ENCODE results near the gene EPB41L2. TPM values are rescaled to one million over a fixed set of nuclear protein-coding genes. Genes with fewer than 3 reads are reported as not detected.

Gene EPB41L2
- total and polyA plus RNA-seq, 2 experiments from 2014 or later: 27.4 to 35.8 TPM

GRCh38 chr6:131024565-131024964 lies 38.5 kb downstream of the EPB41L2 start:
- Histone ChIP-seq H2AFZ (no peak overlapping the region), H3K36me3 (replicated peaks; ENCODE audit: insufficient read depth, low read depth) (no peaks in the 10 kb centered on the region), H3K4me1 (ENCODE audit: insufficient read depth) (peaks cover 4% of the 10 kb centered on the region), H3K4me3 (no peak overlapping the region), H3K27me3 (no peaks in the 10 kb centered on the region), H3K4me2 (no peak overlapping the region), H3K79me2 (peaks cover 84% of the 10 kb centered on the region), H4K20me1 (ENCODE audit: insufficient read depth, poor library complexity, severe bottlenecking) (no peaks in the 10 kb centered on the region), H3K27ac (no peak overlapping the region), H3K9me2 (replicated peaks; ENCODE audit: insufficient read depth) (no peaks in the 10 kb centered on the region), H3K9me3 (ENCODE audit: low read depth) (no peaks in the 10 kb centered on the region)
- no peak for DNase-seq (ENCODE audit: low spot score)
- WGBS (ENCODE audit: low lambda C conversion rate, missing lambda C conversion rate): 93% methylated on average over 6 of the region's 6 CpGs
- TF ChIP-seq EZH2 (IDR thresholded peaks at IDR 0.05; ENCODE audit: borderline replicate concordance): no peak
- TF ChIP-seq EZH2phosphoT487 (IDR thresholded peaks at IDR 0.05; ENCODE audit: low read depth, severe bottlenecking, unreplicated experiment): no peak
- TF ChIP-seq CTCF (IDR thresholded peaks at IDR 0.05; ENCODE audit: poor library complexity): no peak

- Histone ChIP-seq H4K20me1 (ENCODE audit: insufficient read depth, poor library complexity, severe bottlenecking) (no peaks in the 10 kb centered on the region), H2AFZ (no peak overlapping the region), H3K36me3 (replicated peaks; ENCODE audit: insufficient read depth, low read depth) (no peaks in the 10 kb centered on the region), H3K9me3 (ENCODE audit: low read depth) (no peaks in the 10 kb centered on the region), H3K79me2 (peaks cover 81% of the 10 kb centered on the region), H3K4me1 (ENCODE audit: insufficient read depth) (no peaks in the 10 kb centered on the region), H3K4me2 (no peak overlapping the region), H3K27ac (no peak overlapping the region), H3K4me3 (no peak overlapping the region), H3K27me3 (no peaks in the 10 kb centered on the region), H3K9me2 (replicated peaks; ENCODE audit: insufficient read depth) (no peaks in the 10 kb centered on the region)
- 78% methylated on average over 3 of the region's 3 CpGs for WGBS (ENCODE audit: low lambda C conversion rate, missing lambda C conversion rate)
- TF ChIP-seq EZH2phosphoT487 (IDR thresholded peaks at IDR 0.05; ENCODE audit: low read depth, severe bottlenecking, unreplicated experiment): no peak
- no peak for TF ChIP-seq CTCF (IDR thresholded peaks at IDR 0.05; ENCODE audit: poor library complexity)
- no peak for TF ChIP-seq EZH2 (IDR thresholded peaks at IDR 0.05; ENCODE audit: borderline replicate concordance)
- no peak for DNase-seq (ENCODE audit: low spot score)
These were observed 39.1 kb downstream of the EPB41L2 start for GRCh38 chr6:131023834-131024504.

GRCh38 chr6:131022691-131023090 lies 40.4 kb downstream of the EPB41L2 start:
- Histone ChIP-seq H3K79me2 (peaks cover 71% of the 10 kb centered on the region), H2AFZ (no peak overlapping the region), H3K36me3 (replicated peaks; ENCODE audit: insufficient read depth, low read depth) (no peaks in the 10 kb centered on the region), H4K20me1 (ENCODE audit: insufficient read depth, poor library complexity, severe bottlenecking) (no peaks in the 10 kb centered on the region), H3K9me3 (ENCODE audit: low read depth) (no peaks in the 10 kb centered on the region), H3K4me3 (no peak overlapping the region), H3K27ac (no peak overlapping the region), H3K4me2 (no peak overlapping the region), H3K9me2 (replicated peaks; ENCODE audit: insufficient read depth) (no peaks in the 10 kb centered on the region), H3K27me3 (no peaks in the 10 kb centered on the region), H3K4me1 (ENCODE audit: insufficient read depth) (no peaks in the 10 kb centered on the region)
- TF ChIP-seq EZH2 (IDR thresholded peaks at IDR 0.05; ENCODE audit: borderline replicate concordance) (no peak), EZH2phosphoT487 (IDR thresholded peaks at IDR 0.05; ENCODE audit: low read depth, severe bottlenecking, unreplicated experiment) (no peak), CTCF (IDR thresholded peaks at IDR 0.05; ENCODE audit: poor library complexity) (no peak)
- DNase-seq (ENCODE audit: low spot score): no peak
- WGBS (ENCODE audit: low lambda C conversion rate, missing lambda C conversion rate): 84% methylated on average over 4 of the region's 4 CpGs
